Peyer's patch (tissue), 4 donors: Measurements from ENCODE around the gene IKZF2. TPM values are rescaled to one million over a fixed set of nuclear protein-coding genes. Genes with fewer than 3 reads are reported as not detected.

Source experiments
- DNase-seq, 3 donors: peaks; one replicate each; pipeline ENCODE4 v3.0.0-alpha.2; 2017 to 2019
- H3K27ac ChIP-seq, 4 donors: fragments of 200-600 bp; sonication (generic); one replicate each; pipeline ENCODE4 v1.5.1; 2016 to 2019
- H3K27me3 ChIP-seq, 2 donors: fragments of 200-600 bp; sonication (generic); one replicate each; pipeline ENCODE4 v1.5.1; 2019
- H3K36me3 ChIP-seq, 3 donors: fragments of 200-600 bp; sonication (generic); one replicate each; pipeline ENCODE4 v1.5.1; 2016 to 2019
- H3K4me1 ChIP-seq, 4 donors: fragments of 200-600 bp; sonication (generic); one replicate each; pipeline ENCODE4 v1.5.1; 2016 to 2019
- H3K4me3 ChIP-seq, 4 donors: fragments of 200-600 bp; sonication (generic); 1 replicate in 3 of 4; 2 replicates in 1 of 4; pipeline ENCODE4 v1.5.1; 2016 to 2019; ENCODE audit warnings: mild to moderate bottlenecking in 1 of 4
- H3K9me3 ChIP-seq, 4 donors: fragments of 200-600 bp; sonication (generic); one replicate each; pipeline ENCODE4 v1.5.1; 2016 to 2019; ENCODE audit warnings: mild to moderate bottlenecking in 1 of 4
- POLR2A ChIP-seq, 2 donors: fragments of 450-650 bp; IDR thresholded peaks; one replicate each; pipeline ENCODE4 v1.5.1; 2017; ENCODE audit warnings: antibody characterized with exemption in 2 of 2, mild to moderate bottlenecking in 2 of 2, moderate library complexity in 2 of 2
- total RNA-seq, 4 donors: library from RNA; depleted of rRNA; stranded (reverse); fragments of >200 nt; gene quantifications; one replicate each; pipeline ENCODE4 v1.1.0, GENCODE V29; 2016
- TF ChIP-seq, protein P1 (sequence below), 6 experiments: fragments of 450-650 bp in 4 of 6; fragments of 200-600 bp in 2 of 6; sonication (generic) in 1 of 6; IDR thresholded peaks; one replicate each; pipeline ENCODE4 v1.5.1; 2017 to 2019; ENCODE audit warnings: antibody characterized with exemption in 6 of 6, mild to moderate bottlenecking in 3 of 6, moderate library complexity in 1 of 6

The IKZF2 gene
- total RNA-seq, 4 donors from 2014 or later: 4.2 to 8.3 (median 6.1) TPM

DNA sequence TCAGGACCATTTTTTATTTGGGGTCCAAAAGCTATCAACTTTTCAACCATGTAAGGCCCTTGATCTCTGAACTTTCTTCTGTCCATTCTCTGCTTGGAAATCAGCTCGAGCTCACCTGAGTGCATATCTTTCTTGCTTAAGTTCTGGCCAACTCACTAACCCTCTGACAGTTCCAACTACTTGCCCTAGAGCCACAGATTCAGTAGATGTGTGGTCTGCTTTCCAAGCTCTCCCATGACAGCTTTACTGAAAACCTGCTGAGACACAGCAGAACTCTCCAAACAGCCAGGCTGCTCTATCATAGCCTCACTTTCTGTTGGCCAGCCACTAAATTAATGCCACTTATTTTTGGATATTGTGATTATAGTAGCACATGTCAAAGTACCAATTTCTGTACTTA lies 21.2 kb upstream of the IKZF2 start:
- Histone ChIP-seq H3K36me3 (no peaks in the 10 kb centered on the region), H3K9me3 (no peaks in the 10 kb centered on the region), H3K4me1 (no peaks in the 10 kb centered on the region), H3K4me3 (no peak overlapping the region), H3K27ac (no peak overlapping the region), H3K27me3 (no peaks in the 10 kb centered on the region)
- DNase-seq: no peak
- no peak for TF ChIP-seq POLR2A (IDR thresholded peaks at IDR 0.05)
- TF ChIP-seq, protein P1, sequence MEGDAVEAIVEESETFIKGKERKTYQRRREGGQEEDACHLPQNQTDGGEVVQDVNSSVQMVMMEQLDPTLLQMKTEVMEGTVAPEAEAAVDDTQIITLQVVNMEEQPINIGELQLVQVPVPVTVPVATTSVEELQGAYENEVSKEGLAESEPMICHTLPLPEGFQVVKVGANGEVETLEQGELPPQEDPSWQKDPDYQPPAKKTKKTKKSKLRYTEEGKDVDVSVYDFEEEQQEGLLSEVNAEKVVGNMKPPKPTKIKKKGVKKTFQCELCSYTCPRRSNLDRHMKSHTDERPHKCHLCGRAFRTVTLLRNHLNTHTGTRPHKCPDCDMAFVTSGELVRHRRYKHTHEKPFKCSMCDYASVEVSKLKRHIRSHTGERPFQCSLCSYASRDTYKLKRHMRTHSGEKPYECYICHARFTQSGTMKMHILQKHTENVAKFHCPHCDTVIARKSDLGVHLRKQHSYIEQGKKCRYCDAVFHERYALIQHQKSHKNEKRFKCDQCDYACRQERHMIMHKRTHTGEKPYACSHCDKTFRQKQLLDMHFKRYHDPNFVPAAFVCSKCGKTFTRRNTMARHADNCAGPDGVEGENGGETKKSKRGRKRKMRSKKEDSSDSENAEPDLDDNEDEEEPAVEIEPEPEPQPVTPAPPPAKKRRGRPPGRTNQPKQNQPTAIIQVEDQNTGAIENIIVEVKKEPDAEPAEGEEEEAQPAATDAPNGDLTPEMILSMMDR (IDR thresholded peaks at IDR 0.05): no peak

DNA sequence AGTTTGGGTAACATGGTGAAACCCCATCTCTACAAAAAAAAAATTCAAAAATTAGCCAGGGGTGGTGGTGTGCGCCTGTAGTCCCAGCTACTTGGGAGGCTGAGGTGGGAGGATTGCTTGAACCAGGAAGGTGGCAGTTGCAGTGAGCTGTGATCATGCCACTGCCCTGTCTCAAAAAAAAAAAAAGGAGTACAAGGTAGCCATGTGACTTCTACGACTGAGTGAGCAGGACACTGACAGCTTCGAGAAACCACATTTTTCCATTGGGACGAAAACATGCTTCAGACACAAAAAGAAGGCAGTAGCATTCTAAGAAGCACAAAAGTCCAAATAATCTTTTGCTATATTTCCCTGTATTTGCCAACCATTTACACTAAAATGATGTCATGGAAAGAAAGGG lies 19.7 kb upstream of the IKZF2 start:
- Histone ChIP-seq H3K27me3 (no peaks in the 10 kb centered on the region), H3K4me1 (no peaks in the 10 kb centered on the region), H3K27ac (no peak overlapping the region), H3K36me3 (no peaks in the 10 kb centered on the region), H3K4me3 (no peak overlapping the region), H3K9me3 (no peaks in the 10 kb centered on the region)
- no peak for DNase-seq
- TF ChIP-seq, protein P1 (IDR thresholded peaks at IDR 0.05): no peak
- no peak for TF ChIP-seq POLR2A (IDR thresholded peaks at IDR 0.05)

DNA sequence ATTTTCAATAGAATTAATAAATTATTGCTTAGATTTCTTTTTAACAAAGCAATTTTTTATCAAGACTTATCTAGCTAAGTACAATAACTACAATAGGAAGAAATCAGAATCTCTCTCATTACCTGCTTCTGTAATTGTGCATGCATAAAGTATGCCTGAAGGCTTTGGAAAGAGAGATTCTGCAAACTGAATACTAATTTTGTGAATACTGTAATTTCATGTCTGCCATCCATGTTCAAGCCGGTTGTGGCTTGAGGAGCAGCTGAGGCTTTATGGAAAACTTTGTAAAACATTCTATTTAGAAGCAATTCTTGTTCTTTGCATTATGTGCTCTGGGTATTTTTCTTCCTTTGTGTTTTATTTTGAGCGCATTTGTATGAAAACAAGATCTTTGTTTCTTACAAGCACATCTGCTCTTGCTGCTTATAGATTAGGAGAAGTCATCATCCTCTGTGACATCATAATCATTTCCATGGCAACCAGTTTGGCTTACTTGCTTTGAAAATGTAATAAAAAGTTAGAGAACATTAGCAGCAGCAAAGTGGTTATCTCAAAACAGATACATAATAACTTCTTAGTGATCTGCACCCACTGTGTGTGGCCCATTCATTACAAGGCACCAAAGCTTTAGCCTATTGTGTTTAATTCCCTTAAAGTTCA lies 16.0 kb upstream of the IKZF2 start:
- no peak for DNase-seq
- no peak for TF ChIP-seq POLR2A (IDR thresholded peaks at IDR 0.05)
- TF ChIP-seq, protein P1 (IDR thresholded peaks at IDR 0.05): no peak
- H3K27ac ChIP-seq: no peak overlapping the region

DNA sequence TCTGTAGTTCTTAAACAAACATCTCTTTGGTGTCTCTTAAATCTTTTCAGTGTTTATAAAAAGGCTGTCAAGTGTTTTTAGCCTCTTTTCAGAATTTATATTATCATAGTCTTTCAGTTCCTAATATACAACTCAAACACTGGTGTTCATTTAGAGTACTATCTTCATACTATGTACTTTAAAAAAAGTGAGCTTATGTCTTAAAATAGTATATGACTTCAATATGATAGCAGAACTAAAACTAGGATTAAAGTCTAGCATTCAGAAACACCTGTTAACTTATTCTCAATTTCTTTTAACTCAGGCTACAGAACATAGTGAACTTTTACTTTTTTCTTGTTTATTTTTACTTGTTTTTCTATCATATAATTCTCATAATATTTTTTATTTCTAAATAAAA lies 14.7 kb upstream of the IKZF2 start:
- no peaks in the 10 kb centered on the region for H3K27me3 ChIP-seq
- TF ChIP-seq, protein P1 (IDR thresholded peaks at IDR 0.05): no peak
- no peak for TF ChIP-seq POLR2A (IDR thresholded peaks at IDR 0.05)
- no peak for DNase-seq
- no peak overlapping the region for H3K4me3 ChIP-seq
- H3K36me3 ChIP-seq: no peaks in the 10 kb centered on the region
- no peaks in the 10 kb centered on the region for H3K9me3 ChIP-seq
- no peaks in the 10 kb centered on the region for H3K4me1 ChIP-seq
- no peak overlapping the region for H3K27ac ChIP-seq

More for the DNA sequence above, 16.0 kb upstream of the IKZF2 start:
- Histone ChIP-seq H3K36me3 (no peaks in the 10 kb centered on the region), H3K4me3 (no peak overlapping the region), H3K9me3 (no peaks in the 10 kb centered on the region), H3K27me3 (no peaks in the 10 kb centered on the region), H3K4me1 (no peaks in the 10 kb centered on the region)

DNA sequence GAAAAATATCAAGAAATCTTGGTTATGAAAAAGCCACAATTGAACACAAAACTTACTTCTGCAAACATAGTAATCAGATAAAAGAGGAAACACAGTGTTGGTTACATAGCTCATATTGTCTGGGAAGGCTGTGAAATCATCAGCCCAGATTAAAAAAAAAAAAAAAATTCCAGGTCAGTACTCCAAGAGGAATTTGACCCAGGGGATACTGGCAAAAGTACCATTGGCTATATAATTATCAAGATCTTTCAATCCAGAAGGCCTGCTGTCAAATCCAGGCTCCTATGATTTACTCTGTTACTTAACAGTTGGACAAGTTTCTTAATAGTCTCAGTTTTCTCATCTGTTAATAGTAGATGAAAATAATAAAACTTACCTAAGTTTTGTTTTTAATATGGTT lies 12.9 kb upstream of the IKZF2 start:
- no peaks in the 10 kb centered on the region for H3K36me3 ChIP-seq
- no peaks in the 10 kb centered on the region for H3K4me1 ChIP-seq
- TF ChIP-seq, protein P1 (IDR thresholded peaks at IDR 0.05): no peak
- no peak for TF ChIP-seq POLR2A (IDR thresholded peaks at IDR 0.05)
- no peak for DNase-seq
- H3K27me3 ChIP-seq: no peaks in the 10 kb centered on the region
- H3K27ac ChIP-seq: no peak overlapping the region
- no peaks in the 10 kb centered on the region for H3K9me3 ChIP-seq
- no peak overlapping the region for H3K4me3 ChIP-seq
